Urinary bladder (tissue), 4 donors: ENCODE results near the gene AUP1. TPM values are rescaled to one million over a fixed set of nuclear protein-coding genes. Genes with fewer than 3 reads are reported as not detected.
A peak's percentile ranks its signal among the peaks of the same experiment; 100 is the strongest.

Experiments used
- DNase-seq: peaks from one replicate; pipeline ENCODE4 v3.0.0-alpha.2; 2015; ENCODE audit errors: extremely low spot score
- H3K27ac ChIP-seq: one replicate; pipeline ENCODE4 v1.5.1; 2013; ENCODE audit warnings: low read depth, mild to moderate bottlenecking, moderate library complexity
- H3K36me3 ChIP-seq: one replicate; pipeline ENCODE4 v1.6.1; 2013; ENCODE audit warnings: mild to moderate bottlenecking, moderate library complexity; ENCODE audit not compliant: insufficient read depth
- H3K4me1 ChIP-seq: one replicate; pipeline ENCODE4 v1.6.1; 2013; ENCODE audit warnings: mild to moderate bottlenecking, moderate library complexity; ENCODE audit not compliant: insufficient read depth
- H3K4me3 ChIP-seq: one replicate; pipeline ENCODE4 v1.5.1; 2013; ENCODE audit warnings: low read depth, low read length
- WGBS: extraction: QIAGEN DNeasy Blood & Tissue Kit; methylation state at CpG from one replicate; pipeline ENCODE4 v1.1.7; 2013; 5-methylcytosine and 5-hydroxymethylcytosine counted together
- polyA plus RNA-seq: library from polyadenylated mRNA; stranded (reverse); fragments of 200-250 nt; gene quantifications from one replicate; pipeline ENCODE4 v1.2.3, GENCODE V29; 2013
- total RNA-seq: library from RNA; depleted of rRNA; stranded (reverse); fragments of >200 nt; gene quantifications from one replicate; pipeline ENCODE4 v1.2.3, GENCODE V29; 2014
- donor health status: healthy with polysubstance abuse.
- donor health status: healthy.

Gene AUP1
- 57.7 TPM for total RNA-seq
- polyA plus RNA-seq = 112 TPM

- peak; percentile 98 for DNase-seq
- Histone ChIP-seq H3K36me3 (no peaks in the 10 kb centered on the region), H3K27ac (peak within 1 kb of the TSS; percentile 81), H3K4me1 (no peaks in the 10 kb centered on the region), H3K4me3 (peak within 1 kb of the TSS; percentile 88)
- under 1% methylated on average over 87 of the region's 87 CpGs for WGBS
These were observed at the start of gene AUP1, which contains the start of gene HTRA2 for GRCh38 chr2:74529357-74530238. Gene AUP1, minus strand, starts transcription at chr2:74529706. Its CDS starts 77 bp downstream, at chr2:74529629. Gene HTRA2, plus strand, starts transcription at chr2:74529933. Its CDS starts 74 bp downstream, at chr2:74530007.

DNA sequence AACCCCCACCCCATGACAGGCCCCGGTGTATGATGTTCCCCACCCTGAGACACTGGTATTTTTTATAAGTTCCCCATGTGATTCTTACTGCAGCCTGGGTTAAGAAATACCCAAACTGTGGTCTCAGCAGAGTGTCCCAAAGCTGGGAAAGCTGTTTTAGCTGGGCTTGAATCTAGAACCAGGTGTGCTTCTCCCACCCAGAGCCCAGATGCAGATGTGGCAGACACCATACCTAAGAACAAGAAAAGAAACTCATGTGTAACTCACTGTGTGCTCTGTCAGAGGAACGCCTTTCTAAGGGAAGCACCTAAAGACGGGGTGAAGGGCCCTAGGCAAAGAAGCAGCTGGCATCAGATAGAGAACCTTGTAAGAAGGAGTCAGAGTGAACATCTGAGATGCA is 48.9 kb upstream of the AUP1 start:
- H3K27ac ChIP-seq = no peak overlapping the region
- H3K4me3 ChIP-seq = no peak overlapping the region
- no peak for DNase-seq
- WGBS = 81% methylated on average over 3 of the region's 3 CpGs
- H3K4me1 ChIP-seq = no peaks in the 10 kb centered on the region
- H3K36me3 ChIP-seq = no peaks in the 10 kb centered on the region

- DNase-seq = no peak
- 26% methylated on average over 2 of the region's 2 CpGs for WGBS
- Histone ChIP-seq H3K4me1 (no peaks in the 10 kb centered on the region), H3K27ac (no peak overlapping the region), H3K4me3 (no peak overlapping the region), H3K36me3 (no peaks in the 10 kb centered on the region)
These were observed 47.9 kb upstream of the AUP1 start for GRCh38 chr2:74577448-74577847.

DNA sequence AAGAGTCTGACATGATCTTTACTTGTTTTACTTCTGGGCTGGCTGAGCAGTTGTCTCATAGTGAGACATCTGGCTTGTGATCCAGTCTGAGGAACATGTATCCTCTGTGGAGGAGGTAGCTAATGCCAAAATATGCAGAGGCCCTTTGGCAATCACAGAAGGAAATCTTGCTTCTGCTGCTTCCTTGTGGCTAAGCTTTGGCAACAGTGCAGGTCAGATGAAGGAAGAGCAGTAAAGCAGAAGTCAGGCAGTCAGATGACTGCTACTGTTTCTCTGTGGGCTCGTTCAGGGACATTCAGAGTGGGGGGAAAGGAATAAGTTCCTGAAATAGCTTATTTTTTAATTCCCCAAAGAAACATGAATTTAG is 47.3 kb upstream of the AUP1 start:
- Histone ChIP-seq H3K4me3 (no peak overlapping the region), H3K36me3 (no peaks in the 10 kb centered on the region), H3K4me1 (no peaks in the 10 kb centered on the region), H3K27ac (no peak overlapping the region)
- 18% methylated on average over 1 of the region's 1 CpG for WGBS
- DNase-seq = no peak

GRCh38 chr2:74576211-74576862 is 46.8 kb upstream of the AUP1 start:
- no peaks in the 10 kb centered on the region for H3K4me1 ChIP-seq
- DNase-seq = no peak
- H3K27ac ChIP-seq = no peak overlapping the region
- H3K4me3 ChIP-seq = no peak overlapping the region
- H3K36me3 ChIP-seq = no peaks in the 10 kb centered on the region
- 63% methylated on average over 7 of the region's 7 CpGs for WGBS

GRCh38 chr2:74575320-74575719 is 45.8 kb upstream of the AUP1 start:
- no peak for DNase-seq
- Histone ChIP-seq H3K36me3 (no peaks in the 10 kb centered on the region), H3K4me3 (no peak overlapping the region), H3K4me1 (no peaks in the 10 kb centered on the region), H3K27ac (no peak overlapping the region)
- 87% methylated on average over 4 of the region's 4 CpGs for WGBS

DNA sequence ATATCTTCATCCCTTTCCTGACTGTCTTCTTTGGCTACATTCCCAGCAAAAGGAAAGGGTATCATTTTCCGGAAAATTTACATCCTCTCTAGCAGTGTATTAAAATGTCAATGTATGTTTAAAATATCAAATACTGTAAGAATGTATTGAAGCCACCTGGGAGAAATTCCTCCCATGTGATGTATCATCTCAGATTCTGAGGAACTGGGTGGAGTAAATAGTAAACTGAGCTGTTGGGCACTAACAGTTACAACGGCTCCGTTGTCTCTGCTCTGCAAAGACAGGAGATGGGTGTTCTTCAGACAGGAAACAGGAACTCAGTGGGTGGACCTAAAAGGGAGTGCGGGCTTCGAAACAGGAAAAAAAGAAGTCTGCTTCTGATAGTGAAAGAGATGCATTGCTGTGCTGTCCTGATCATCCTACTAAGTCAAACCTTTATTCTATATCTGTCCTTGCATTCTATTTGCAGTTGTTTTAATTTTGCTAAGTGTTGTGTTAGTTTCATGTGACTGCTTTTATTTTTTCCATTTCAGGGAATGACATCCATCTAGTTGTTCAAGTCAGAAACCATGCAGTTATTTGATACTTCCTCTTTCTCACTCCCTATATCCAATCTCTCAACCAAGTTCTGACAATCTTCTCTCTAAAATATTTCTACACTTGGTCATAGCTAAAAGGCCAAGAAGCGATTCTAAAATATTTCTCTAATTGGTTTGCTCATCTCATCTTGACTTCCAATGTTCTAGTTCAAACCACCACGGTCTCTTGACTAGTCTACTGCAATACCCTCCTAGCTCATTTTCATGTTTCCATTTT is 44.4 kb upstream of the AUP1 start:
- Histone ChIP-seq H3K27ac (no peak overlapping the region), H3K36me3 (no peaks in the 10 kb centered on the region), H3K4me3 (no peak overlapping the region), H3K4me1 (no peaks in the 10 kb centered on the region)
- no peak for DNase-seq
- 37% methylated on average over 7 of the region's 7 CpGs for WGBS

DNA sequence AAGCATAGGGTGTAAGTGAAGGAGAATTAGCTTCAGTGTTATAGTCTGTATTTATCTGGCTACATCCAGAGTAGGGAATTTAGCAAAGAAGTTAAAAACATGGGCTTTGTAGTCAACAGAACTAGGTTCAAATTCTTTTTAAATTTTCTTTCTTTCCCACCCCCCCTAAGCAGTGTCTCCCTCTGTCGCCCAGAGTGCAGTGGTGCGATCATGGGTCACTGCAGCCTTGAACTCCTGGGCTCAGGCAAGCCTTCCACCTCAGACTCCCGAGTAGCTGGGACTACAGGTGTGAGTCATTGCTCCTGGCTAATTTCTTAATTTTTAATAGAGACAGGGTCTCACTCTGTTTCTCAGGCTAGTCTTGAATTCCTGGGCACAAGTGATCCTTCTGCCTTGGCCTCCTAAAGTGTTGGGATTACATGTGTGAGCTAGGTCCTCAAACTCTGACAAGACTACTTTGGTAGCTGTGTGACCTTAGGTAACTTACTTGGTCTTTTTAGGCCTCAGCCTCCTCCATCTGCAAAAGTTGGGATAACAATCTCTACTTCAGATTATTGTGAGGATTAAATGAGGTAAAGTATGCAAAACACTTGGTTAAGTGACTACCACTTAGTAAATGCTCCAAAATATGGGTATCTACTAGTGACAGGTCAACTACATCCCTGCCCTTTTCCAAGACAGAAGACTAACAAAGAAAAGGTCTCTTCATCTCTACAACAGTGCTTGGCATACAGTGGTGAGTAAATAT is 42.8 kb upstream of the AUP1 start:
- Histone ChIP-seq H3K4me1 (no peaks in the 10 kb centered on the region), H3K27ac (no peak overlapping the region), H3K4me3 (no peak overlapping the region), H3K36me3 (no peaks in the 10 kb centered on the region)
- WGBS = 77% methylated on average over 3 of the region's 3 CpGs
- no peak for DNase-seq

- WGBS = 80% methylated on average over 1 of the region's 1 CpG
- no peak overlapping the region for H3K4me3 ChIP-seq
- H3K4me1 ChIP-seq = no peaks in the 10 kb centered on the region
- H3K27ac ChIP-seq = no peak overlapping the region
- no peaks in the 10 kb centered on the region for H3K36me3 ChIP-seq
- DNase-seq = no peak
These were observed 41.6 kb upstream of the AUP1 start for GRCh38 chr2:74571058-74571457.

DNA sequence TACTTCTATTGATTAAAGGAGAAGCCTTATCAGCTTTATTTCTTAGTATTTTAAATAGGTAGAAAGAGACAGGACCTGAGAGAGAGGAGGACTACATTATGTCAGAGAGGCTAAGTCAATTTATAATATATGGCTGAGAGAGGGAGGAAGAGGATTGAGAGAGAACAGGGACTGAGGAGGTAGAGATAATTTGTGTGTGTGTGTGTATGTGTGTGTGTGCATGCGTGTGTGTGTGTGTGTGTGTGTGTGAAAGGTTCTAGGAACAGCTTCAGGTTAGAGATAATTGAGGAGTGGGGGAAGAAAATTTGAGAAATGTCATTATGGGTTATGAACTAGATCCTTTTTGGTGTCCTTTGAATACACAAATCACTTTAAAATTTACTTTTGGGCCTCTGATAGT is 40.2 kb upstream of the AUP1 start:
- 83% methylated on average over 1 of the region's 1 CpG for WGBS
- no peaks in the 10 kb centered on the region for H3K36me3 ChIP-seq
- H3K27ac ChIP-seq = no peak overlapping the region
- H3K4me1 ChIP-seq = no peaks in the 10 kb centered on the region
- H3K4me3 ChIP-seq = no peak overlapping the region
- DNase-seq = no peak

DNA sequence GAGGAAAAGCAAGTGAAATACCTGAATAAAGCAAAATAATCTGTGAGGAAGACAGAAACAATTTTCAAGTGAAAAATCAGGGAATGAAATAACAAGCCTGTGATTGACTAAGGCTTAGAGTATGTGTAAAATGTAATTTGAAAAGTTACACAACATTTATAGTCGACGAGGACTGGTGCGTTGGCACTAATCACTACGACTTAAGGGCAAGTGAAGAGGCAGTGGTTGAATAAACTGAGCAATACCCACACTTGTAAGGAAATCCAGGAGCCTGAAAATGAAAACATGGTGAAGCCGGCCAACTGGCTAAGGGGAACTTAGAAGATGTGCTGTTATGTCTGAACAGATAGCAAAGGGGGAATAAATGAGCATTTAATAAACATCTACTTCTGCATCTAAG is 38.4 kb upstream of the AUP1 start:
- Histone ChIP-seq H3K4me3 (no peak overlapping the region), H3K36me3 (no peaks in the 10 kb centered on the region), H3K27ac (no peak overlapping the region), H3K4me1 (no peaks in the 10 kb centered on the region)
- DNase-seq = no peak
- 64% methylated on average over 5 of the region's 5 CpGs for WGBS

DNA sequence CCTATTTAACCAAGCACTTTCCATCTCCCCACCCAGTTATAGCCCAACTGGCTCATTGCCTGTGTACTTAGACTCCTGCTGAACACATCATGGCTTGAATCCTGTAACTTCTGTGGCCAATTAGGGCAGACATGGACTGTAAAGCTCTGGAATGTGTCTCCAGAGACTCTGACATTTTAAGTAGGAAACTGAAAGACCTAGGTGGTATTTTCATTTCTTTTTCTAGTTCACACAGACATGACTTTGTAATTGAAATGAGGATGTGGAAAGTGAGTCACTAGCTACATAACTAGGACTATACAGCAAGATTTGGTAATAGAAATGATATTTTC is 37.2 kb upstream of the AUP1 start:
- DNase-seq = no peak
- Histone ChIP-seq H3K27ac (no peak overlapping the region), H3K36me3 (no peaks in the 10 kb centered on the region), H3K4me1 (no peaks in the 10 kb centered on the region), H3K4me3 (no peak overlapping the region)

DNA sequence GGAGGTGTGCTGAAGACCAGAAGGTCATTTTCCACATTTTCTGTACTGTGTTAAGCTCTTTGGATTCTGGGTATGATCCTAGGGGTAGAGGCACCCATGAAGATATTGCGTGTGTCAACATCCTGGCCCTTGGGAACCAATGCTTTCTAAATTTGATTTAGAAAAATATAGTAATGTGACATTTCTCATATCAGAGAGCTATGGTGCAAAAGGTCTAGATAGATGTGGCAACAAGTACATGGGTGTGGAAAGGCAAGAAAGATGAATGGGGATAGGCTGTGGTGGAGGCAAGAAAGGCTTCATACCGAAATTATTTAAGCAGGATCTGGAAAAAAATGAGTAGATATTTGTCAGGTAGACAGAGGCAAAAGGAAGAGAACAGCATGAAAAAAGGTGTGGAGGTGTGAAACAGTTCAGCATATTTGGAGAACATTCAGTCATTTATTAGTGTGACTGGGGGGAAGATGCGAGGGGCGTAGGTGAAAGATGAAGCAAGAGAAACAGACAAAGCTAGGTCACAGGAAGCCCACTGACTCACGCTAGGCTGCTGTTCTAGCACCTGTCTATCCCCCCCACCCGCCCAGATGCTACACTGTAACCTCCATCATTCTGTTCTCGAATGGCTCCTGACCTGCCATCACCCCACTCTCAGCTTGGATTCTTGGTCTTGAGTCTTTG is 36.7 kb upstream of the AUP1 start:
- 74% methylated on average over 7 of the region's 7 CpGs for WGBS
- DNase-seq = no peak
- H3K4me1 ChIP-seq = no peaks in the 10 kb centered on the region
- H3K36me3 ChIP-seq = no peaks in the 10 kb centered on the region
- H3K27ac ChIP-seq = no peak overlapping the region
- H3K4me3 ChIP-seq = no peak overlapping the region
